Activated T-cell treated with anti-CD3 and anti-CD28 coated beads, Interleukin-2, amount 50 U/mL, for 72 hours (primary cell): ENCODE data around the gene NUDT2. TPM values are rescaled to one million over a fixed set of nuclear protein-coding genes. Genes with fewer than 3 reads are reported as not detected.
"Not testable (repeated sequence)": the region's sequence is repeated elsewhere in the genome, so short reads cannot be mapped to it uniquely, and the experiment has no call there.

Experiments used
- ATAC-seq, 2 donors: fragments of 150-1000 bp; cut with Tn5 transposase; replicated peaks in 1 of 2; 2 replicates each; pipeline ENCODE4 v1.10.0; 2021; ENCODE audit warnings: moderate library complexity in 2 of 2, mild to moderate bottlenecking in 1 of 2
- DNase-seq, 2 donors: peaks; one replicate each; pipeline ENCODE4 v3.0.0; 2021 to 2022; ENCODE audit warnings: mixed read lengths in 1 of 2
- H3K27ac Mint-ChIP-seq: one replicate; pipeline ENCODE4 v1.8.0; 2022; ENCODE audit warnings: mild to moderate bottlenecking, moderate library complexity, mixed read lengths
- H3K27me3 Mint-ChIP-seq: one replicate; pipeline ENCODE4 v1.8.0; 2022; ENCODE audit warnings: low read depth, mixed read lengths
- H3K36me3 Mint-ChIP-seq, 2 donors: one replicate each; pipeline ENCODE4 v1.8.0; 2022; ENCODE audit warnings: mixed read lengths in 2 of 2, mild to moderate bottlenecking in 1 of 2; ENCODE audit not compliant: insufficient read depth in 2 of 2
- H3K4me1 Mint-ChIP-seq: one replicate; pipeline ENCODE4 v1.8.0; 2022; ENCODE audit warnings: low read depth, mixed read lengths
- H3K4me3 Mint-ChIP-seq, 2 donors: one replicate each; pipeline ENCODE4 v1.8.0; 2022; ENCODE audit warnings: mild to moderate bottlenecking in 2 of 2, mixed read lengths in 2 of 2, moderate library complexity in 2 of 2
- H3K9me3 Mint-ChIP-seq, 2 donors: one replicate each; pipeline ENCODE4 v1.8.0; 2022; ENCODE audit warnings: mixed read lengths in 2 of 2
- total RNA-seq, 2 donors: library from RNA; stranded (reverse); gene quantifications; one replicate each; pipeline ENCODE4 v1.2.3, GENCODE V29; 2022

The NUDT2 gene
- 10 to 100 TPM; 27.2 to 35.3 TPM for total RNA-seq

DNA sequence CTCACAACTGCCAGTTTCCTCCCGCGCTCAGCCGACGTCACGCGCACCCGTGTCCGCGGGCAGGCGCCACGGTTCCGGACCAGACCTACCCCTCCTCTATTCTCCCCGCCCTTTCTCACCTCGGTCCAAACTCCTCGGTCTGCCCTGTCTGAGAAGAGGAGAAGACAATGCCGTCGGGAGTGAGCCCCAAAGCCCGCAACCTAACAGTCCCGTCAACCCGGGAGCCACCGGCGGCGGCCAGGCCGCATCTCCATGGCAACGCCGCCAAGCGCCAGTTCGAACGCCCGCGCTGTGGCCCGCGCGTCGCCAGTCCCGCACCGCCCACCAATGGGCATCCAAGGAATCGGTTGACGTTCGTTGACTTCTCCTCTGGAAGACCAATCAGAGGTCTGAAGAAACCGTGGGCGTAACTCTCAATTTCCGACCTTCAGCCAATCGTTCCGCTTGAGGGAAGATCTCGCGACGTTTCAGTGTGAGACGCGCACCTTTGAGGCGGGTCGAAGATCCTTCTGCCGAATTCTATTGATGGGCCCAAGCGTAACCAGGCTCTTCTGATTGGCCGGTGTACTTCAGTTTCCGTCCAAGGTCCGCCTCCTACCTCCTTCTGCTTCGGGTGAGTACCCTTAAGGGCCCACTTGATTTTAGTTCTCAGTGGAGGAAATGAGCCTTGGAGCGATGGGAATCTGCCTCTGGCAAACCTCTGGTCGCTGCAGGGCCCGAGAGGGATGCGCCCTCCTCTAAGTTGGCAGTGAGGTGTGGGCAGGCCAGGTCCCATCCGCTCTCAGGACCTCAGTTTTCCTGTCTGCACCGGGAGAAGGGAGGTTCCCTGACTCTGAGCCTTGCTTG is at the start of gene NUDT2, which contains the start of gene KIF24:
NUDT2 (plus strand) TSS at position 583 of the 846 bp plus-strand sequence. CDS start 9,471 bp downstream, outside the sequence.
KIF24 (minus strand) TSS at position 282 of the 846 bp plus-strand sequence. CDS start 17,922 bp downstream, outside the sequence.
- peak within 1 kb of the TSS; percentile 98 to 99 for H3K4me3 Mint-ChIP-seq
- H3K36me3 Mint-ChIP-seq: peaks cover 0 to 2% of the 10 kb centered on the region in 2 donors
- H3K27ac Mint-ChIP-seq: peak within 1 kb of the TSS; percentile 99
- peaks cover 39% of the 10 kb centered on the region for H3K4me1 Mint-ChIP-seq
- H3K9me3 Mint-ChIP-seq: no peaks in the 10 kb centered on the region
- DNase-seq (peak; percentile 96 to 97), ATAC-seq (peak; percentile 95)
- H3K27me3 Mint-ChIP-seq: no peaks in the 10 kb centered on the region

GRCh38 chr9:34282096-34282495 is 47.3 kb upstream of the NUDT2 start:
- Mint-ChIP-seq H3K4me3 (no peak overlapping the region), H3K9me3 (no peaks in the 10 kb centered on the region), H3K27me3 (no peaks in the 10 kb centered on the region), H3K27ac (no peak overlapping the region), H3K4me1 (no peaks in the 10 kb centered on the region), H3K36me3 (peaks cover 0 to 11% of the 10 kb centered on the region in 2 donors)
- no peak for ATAC-seq
- DNase-seq: no peak

DNA sequence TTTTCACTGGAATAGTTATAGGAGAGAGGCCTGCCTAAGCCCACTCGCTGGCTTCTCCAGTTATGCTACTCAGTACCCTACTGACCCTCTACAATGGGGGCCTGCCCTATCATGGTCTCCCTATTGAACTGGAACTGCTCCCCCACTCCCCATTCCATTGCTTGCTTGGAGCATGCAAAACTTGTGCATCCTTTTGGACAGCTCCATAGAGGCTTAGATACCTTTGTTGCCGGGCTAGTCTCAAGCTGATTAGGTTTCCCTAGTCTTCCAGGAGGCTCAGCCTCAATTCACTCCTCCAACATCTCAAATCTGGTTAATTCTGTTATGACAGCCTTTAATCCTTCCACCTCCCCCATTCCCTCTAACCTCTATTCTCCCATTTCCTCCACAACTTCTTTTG is 40.2 kb upstream of the NUDT2 start:
- H3K4me3 Mint-ChIP-seq: no peak overlapping the region
- H3K27me3 Mint-ChIP-seq: no peaks in the 10 kb centered on the region
- no peak overlapping the region for H3K27ac Mint-ChIP-seq
- DNase-seq (no peak), ATAC-seq (no peak)
- no peaks in the 10 kb centered on the region for H3K9me3 Mint-ChIP-seq
- no peaks in the 10 kb centered on the region for H3K4me1 Mint-ChIP-seq
- H3K36me3 Mint-ChIP-seq: peaks cover 0 to 4% of the 10 kb centered on the region in 2 donors

GRCh38 chr9:34291023-34291422 is 38.3 kb upstream of the NUDT2 start:
- Mint-ChIP-seq H3K9me3 (no peaks in the 10 kb centered on the region), H3K36me3 (no peaks in the 10 kb centered on the region), H3K4me3 (no peak overlapping the region), H3K4me1 (no peaks in the 10 kb centered on the region), H3K27ac (no peak overlapping the region), H3K27me3 (no peaks in the 10 kb centered on the region)
- DNase-seq: no peak
- no peak for ATAC-seq

- H3K9me3 Mint-ChIP-seq: no peaks in the 10 kb centered on the region
- DNase-seq (no peak), ATAC-seq (no peak)
- no peak overlapping the region for H3K27ac Mint-ChIP-seq
- no peaks in the 10 kb centered on the region for H3K4me1 Mint-ChIP-seq
- H3K36me3 Mint-ChIP-seq: no peaks in the 10 kb centered on the region
- H3K4me3 Mint-ChIP-seq: no peak overlapping the region
- H3K27me3 Mint-ChIP-seq: no peaks in the 10 kb centered on the region
Observed at GRCh38 chr9:34291423-34291822, 37.9 kb upstream of the NUDT2 start.

GRCh38 chr9:34292552-34292951 is 36.8 kb upstream of the NUDT2 start:
- DNase-seq: no peak
- no peak for ATAC-seq
- Mint-ChIP-seq H3K4me1 (no peaks in the 10 kb centered on the region), H3K4me3 (no peak overlapping the region), H3K36me3 (no peaks in the 10 kb centered on the region), H3K27me3 (no peaks in the 10 kb centered on the region), H3K27ac (no peak overlapping the region), H3K9me3 (no peaks in the 10 kb centered on the region)

GRCh38 chr9:34301064-34301463 is 28.3 kb upstream of the NUDT2 start:
- H3K36me3 Mint-ChIP-seq, ATAC-seq, H3K27me3 Mint-ChIP-seq, H3K27ac Mint-ChIP-seq, H3K9me3 Mint-ChIP-seq, H3K4me1 Mint-ChIP-seq, DNase-seq, H3K4me3 Mint-ChIP-seq: not testable (repeated sequence)

DNA sequence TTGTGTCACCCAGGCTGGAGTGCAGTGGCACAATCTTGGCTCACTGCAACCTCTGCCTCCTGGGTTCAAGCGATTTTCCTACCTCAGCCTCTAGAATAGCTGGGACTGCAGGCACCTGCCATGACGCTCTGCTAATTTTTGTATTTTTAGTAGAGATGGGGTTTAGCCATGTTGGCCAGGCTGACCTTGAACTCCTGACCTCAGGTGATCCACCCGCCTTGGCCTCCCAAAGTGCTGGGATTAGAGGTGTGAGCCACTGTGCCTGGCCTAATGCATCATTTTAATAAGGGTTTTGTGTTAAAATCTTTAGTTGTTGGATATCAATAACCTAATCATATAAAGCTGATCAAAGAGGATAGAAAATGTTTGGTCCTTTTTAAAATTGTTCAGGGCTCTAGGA is 21.1 kb upstream of the NUDT2 start:
- DNase-seq, H3K4me1 Mint-ChIP-seq, H3K36me3 Mint-ChIP-seq, H3K27me3 Mint-ChIP-seq, H3K4me3 Mint-ChIP-seq, H3K27ac Mint-ChIP-seq, ATAC-seq, H3K9me3 Mint-ChIP-seq: not testable (repeated sequence)

DNA sequence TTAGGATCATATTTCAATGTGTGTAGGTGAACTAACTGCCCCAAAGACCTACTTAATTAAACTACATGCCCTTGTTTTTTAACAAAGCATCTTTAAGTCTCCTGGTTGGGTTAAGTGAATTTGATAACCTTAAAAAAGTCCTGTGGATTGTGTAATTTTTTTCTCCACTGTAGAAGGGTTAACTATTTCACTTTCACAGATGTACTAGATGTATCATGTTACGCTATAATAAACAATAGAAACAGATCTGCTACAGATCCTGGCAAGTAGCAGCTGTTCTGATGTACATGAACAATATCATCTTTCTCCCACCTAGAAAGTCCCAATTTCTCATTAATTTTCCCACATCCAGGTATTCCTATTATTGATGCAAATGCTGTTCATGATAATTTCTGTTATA is 19.2 kb upstream of the NUDT2 start:
- no peak overlapping the region for H3K27ac Mint-ChIP-seq
- no peaks in the 10 kb centered on the region for H3K9me3 Mint-ChIP-seq
- ATAC-seq: no peak

GRCh38 chr9:34311499-34312185 is 17.7 kb upstream of the NUDT2 start:
- Mint-ChIP-seq H3K36me3 (peaks cover 0 to 1% of the 10 kb centered on the region in 2 donors), H3K4me3 (no peak overlapping the region), H3K4me1 (no peaks in the 10 kb centered on the region), H3K27me3 (no peaks in the 10 kb centered on the region), H3K9me3 (no peaks in the 10 kb centered on the region), H3K27ac (no peak overlapping the region)
- ATAC-seq (no peak), DNase-seq (no peak)

More for the DNA sequence above, 19.2 kb upstream of the NUDT2 start:
- DNase-seq: no peak
- no peak overlapping the region for H3K4me3 Mint-ChIP-seq
- H3K36me3 Mint-ChIP-seq: peaks cover 0 to 1% of the 10 kb centered on the region in 2 donors
- no peaks in the 10 kb centered on the region for H3K27me3 Mint-ChIP-seq
- no peaks in the 10 kb centered on the region for H3K4me1 Mint-ChIP-seq

DNA sequence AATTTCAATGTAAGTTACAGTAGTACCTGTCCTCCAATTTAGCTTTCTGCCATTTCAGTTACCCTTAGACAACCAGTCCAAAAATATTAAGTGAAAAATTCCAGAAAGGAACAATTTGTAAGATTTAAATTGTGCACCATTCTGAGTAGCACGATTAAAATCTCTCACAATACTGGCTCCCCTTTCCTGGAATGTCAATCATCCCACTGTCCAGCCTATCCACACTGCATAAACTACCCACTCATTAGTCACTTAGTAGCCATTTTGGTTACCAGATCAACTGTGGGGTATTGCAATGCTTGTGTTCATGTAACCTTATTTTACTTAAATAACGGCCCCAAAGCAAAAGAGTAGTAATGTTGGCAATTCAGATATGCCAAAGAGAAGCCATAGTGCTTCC is 11.9 kb upstream of the NUDT2 start:
- H3K36me3 Mint-ChIP-seq: no peaks in the 10 kb centered on the region
- no peak for DNase-seq
- H3K4me1 Mint-ChIP-seq: no peaks in the 10 kb centered on the region
- H3K9me3 Mint-ChIP-seq: no peaks in the 10 kb centered on the region
- no peak overlapping the region for H3K27ac Mint-ChIP-seq
- no peak for ATAC-seq
- no peaks in the 10 kb centered on the region for H3K27me3 Mint-ChIP-seq
- H3K4me3 Mint-ChIP-seq: no peak overlapping the region

DNA sequence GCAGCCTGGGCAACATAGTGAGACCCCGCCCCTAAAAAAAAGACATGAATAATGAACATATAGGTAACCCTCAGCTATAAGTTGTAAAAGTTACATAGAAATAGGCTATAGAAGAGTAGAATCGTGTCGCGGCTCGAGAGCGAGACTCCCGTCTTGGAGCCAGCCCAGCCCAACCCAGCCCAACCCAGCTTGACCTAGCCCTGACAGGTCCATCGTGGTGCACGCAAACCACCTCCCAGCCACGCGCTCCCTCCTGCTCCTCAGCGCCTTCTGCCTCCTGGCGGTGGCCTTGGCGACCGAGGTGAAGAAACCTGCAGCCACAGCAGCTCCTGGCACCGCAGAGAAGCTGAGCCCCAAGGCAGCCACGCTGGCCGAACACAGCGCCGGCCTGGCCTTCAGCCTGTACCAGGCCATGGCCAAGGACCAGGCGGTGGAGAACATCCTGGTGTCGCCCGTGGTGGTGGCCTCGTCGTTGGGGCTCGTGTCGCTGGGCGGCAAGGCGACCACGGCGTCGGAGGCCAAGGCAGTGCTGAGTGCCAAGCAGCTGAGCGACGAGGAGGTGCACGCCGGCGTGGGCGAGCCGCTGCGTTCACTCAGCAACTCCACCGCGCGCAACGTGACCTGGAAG is 11.1 kb upstream of the NUDT2 start:
- H3K27ac Mint-ChIP-seq: no peak overlapping the region
- DNase-seq (no peak), ATAC-seq (no peak)
- H3K4me1 Mint-ChIP-seq: no peaks in the 10 kb centered on the region
- no peaks in the 10 kb centered on the region for H3K36me3 Mint-ChIP-seq
- H3K4me3 Mint-ChIP-seq: no peak overlapping the region
- no peaks in the 10 kb centered on the region for H3K27me3 Mint-ChIP-seq
- no peaks in the 10 kb centered on the region for H3K9me3 Mint-ChIP-seq

DNA sequence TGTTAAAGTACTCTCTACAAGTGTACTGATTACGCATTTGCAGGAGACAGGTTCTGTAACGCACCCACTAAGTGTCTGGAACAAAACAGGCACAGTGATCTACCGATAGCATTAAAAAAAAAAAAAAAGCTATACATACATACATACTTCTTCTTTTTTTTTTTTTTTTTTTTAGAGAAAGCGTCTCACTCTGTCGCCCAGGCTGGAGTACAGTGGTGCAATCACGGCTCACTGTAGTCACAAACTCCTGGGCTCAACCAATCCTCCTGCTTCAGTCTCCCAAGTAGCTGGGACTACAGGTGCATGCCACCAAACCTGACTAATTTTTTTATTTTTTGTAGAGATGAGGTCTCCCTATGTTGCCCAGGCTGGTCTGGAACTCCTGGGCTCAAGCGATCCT is 7.9 kb upstream of the NUDT2 start:
- H3K4me3 Mint-ChIP-seq: no peak overlapping the region
- no peaks in the 10 kb centered on the region for H3K4me1 Mint-ChIP-seq
- H3K9me3 Mint-ChIP-seq: no peaks in the 10 kb centered on the region
- H3K27ac Mint-ChIP-seq: no peak overlapping the region
- DNase-seq (no peak), ATAC-seq (no peak)
- no peaks in the 10 kb centered on the region for H3K36me3 Mint-ChIP-seq
- no peaks in the 10 kb centered on the region for H3K27me3 Mint-ChIP-seq
